Mesenteric fat pad (tissue), 1 donor: ENCODE results near the gene BAZ2A. TPM values are rescaled to one million over a fixed set of nuclear protein-coding genes. Genes with fewer than 3 reads are reported as not detected.

Experiments used
- total RNA-seq: library from RNA; stranded (reverse); fragmentation: NEBNext Ultra II Directional; extraction: Animal tissue kit (Norgen Biotek cat#: 25700); gene quantifications from one replicate; pipeline ENCODE4 v1.2.1, GENCODE V29; 2021
- donor health status: DM: yes; HTN: yes; CAD: no.

BAZ2A gene
- total RNA-seq, 1 donor from 2014 or later = 81.2 TPM

Other genes starting within 250 kb of the BAZ2A start
- 6.0 TPM for gene TIMELESS, start 180.9 kb downstream of the BAZ2A start, total RNA-seq
- gene MIP, start 175.7 kb downstream of the BAZ2A start, total RNA-seq = not detected
- gene SPRYD4, start 161.7 kb downstream of the BAZ2A start, total RNA-seq = 3.0 TPM
- gene GLS2, start 142.2 kb downstream of the BAZ2A start, total RNA-seq = not detected
- gene RBMS2, start 108.5 kb downstream of the BAZ2A start, total RNA-seq = 63.1 TPM
- 570 TPM for gene ATP5F1B, start 15.7 kb upstream of the BAZ2A start, total RNA-seq
- gene PTGES3, start 58.0 kb upstream of the BAZ2A start, total RNA-seq = 130 TPM
- 717 TPM for gene NACA, start 95.0 kb upstream of the BAZ2A start, total RNA-seq
- gene PRIM1, start 122.0 kb upstream of the BAZ2A start, total RNA-seq = 3.2 TPM
- 0.74 TPM for gene HSD17B6, start 133.0 kb upstream of the BAZ2A start, total RNA-seq